Ureter (tissue), 1 donor: Measurements from ENCODE around the gene ALG12. TPM values are rescaled to one million over a fixed set of nuclear protein-coding genes. Genes with fewer than 3 reads are reported as not detected.

Experiments used
- total RNA-seq: library from RNA; stranded (reverse); gene quantifications from one replicate; pipeline ENCODE4 v1.2.4, GENCODE V29; 2023
- donor health status: DM: yes; HTN: yes; CAD: no.

The ALG12 gene
- total RNA-seq, 1 donor from 2014 or later, result 20.5 TPM

Other genes with a start within 250 kb of the ALG12 start
- gene BRD1, start 90.6 kb downstream of the ALG12 start, total RNA-seq, result 41.5 TPM
- gene ZBED4, start 64.6 kb downstream of the ALG12 start, total RNA-seq, result 13.6 TPM
- 42.8 TPM for gene CRELD2, start 196 bp upstream of the ALG12 start, total RNA-seq
- 75.0 TPM for gene PIM3, start 42.3 kb upstream of the ALG12 start, total RNA-seq
- gene IL17REL, start 94.3 kb upstream of the ALG12 start, total RNA-seq, result not detected
- not detected for gene TTLL8, start 139.9 kb upstream of the ALG12 start, total RNA-seq
- 0.34 TPM for gene MLC1, start 167.0 kb upstream of the ALG12 start, total RNA-seq
- gene MOV10L1, start 171.6 kb upstream of the ALG12 start, total RNA-seq, result 0.26 TPM